Progenitor cell of endocrine pancreas (in vitro differentiated cells): ENCODE data around the gene TRAPPC10. TPM values are rescaled to one million over a fixed set of nuclear protein-coding genes. Genes with fewer than 3 reads are reported as not detected.
A peak's percentile ranks its signal among the peaks of the same experiment; 100 is the strongest.

Source experiments
- DNase-seq: peaks from one replicate; pipeline ENCODE4 v3.0.0; 2021; ENCODE audit warnings: low spot score; ENCODE audit not compliant: unreplicated experiment
- H3K27ac Mint-ChIP-seq: 2 replicates; pipeline ENCODE4 v1.8.0; 2021; ENCODE audit warnings: mild to moderate bottlenecking, moderate library complexity, mixed read lengths
- H3K27me3 Mint-ChIP-seq: 2 replicates; pipeline ENCODE4 v1.8.0; 2021; ENCODE audit warnings: mixed read lengths
- H3K36me3 Mint-ChIP-seq: 2 replicates; pipeline ENCODE4 v1.8.0; 2022; ENCODE audit warnings: mixed read lengths; ENCODE audit not compliant: insufficient read depth
- H3K4me1 Mint-ChIP-seq: 2 replicates; pipeline ENCODE4 v1.8.0; 2021; ENCODE audit warnings: low read depth, mixed read lengths
- H3K4me3 Mint-ChIP-seq: 2 replicates; pipeline ENCODE4 v1.8.0; 2021; ENCODE audit warnings: low read depth, mild to moderate bottlenecking, moderate library complexity, mixed read lengths
- H3K9me3 Mint-ChIP-seq: 2 replicates; pipeline ENCODE4 v1.8.0; 2021; ENCODE audit warnings: low read depth, mixed read lengths
- total RNA-seq: library from RNA; stranded (reverse); gene quantifications from 2 replicates; pipeline ENCODE4 v1.2.1, GENCODE V29; 2021
- TF ChIP-seq, protein P1 (sequence below): fragments of 200-600 bp; sonication (generic); IDR thresholded peaks from one replicate; pipeline ENCODE4 v1.5.0; 2021; ENCODE audit warnings: antibody characterized with exemption, mild to moderate bottlenecking; ENCODE audit not compliant: unreplicated experiment

Gene TRAPPC10
- total RNA-seq, 1 donor from 2014 or later = 42.7 TPM

DNA sequence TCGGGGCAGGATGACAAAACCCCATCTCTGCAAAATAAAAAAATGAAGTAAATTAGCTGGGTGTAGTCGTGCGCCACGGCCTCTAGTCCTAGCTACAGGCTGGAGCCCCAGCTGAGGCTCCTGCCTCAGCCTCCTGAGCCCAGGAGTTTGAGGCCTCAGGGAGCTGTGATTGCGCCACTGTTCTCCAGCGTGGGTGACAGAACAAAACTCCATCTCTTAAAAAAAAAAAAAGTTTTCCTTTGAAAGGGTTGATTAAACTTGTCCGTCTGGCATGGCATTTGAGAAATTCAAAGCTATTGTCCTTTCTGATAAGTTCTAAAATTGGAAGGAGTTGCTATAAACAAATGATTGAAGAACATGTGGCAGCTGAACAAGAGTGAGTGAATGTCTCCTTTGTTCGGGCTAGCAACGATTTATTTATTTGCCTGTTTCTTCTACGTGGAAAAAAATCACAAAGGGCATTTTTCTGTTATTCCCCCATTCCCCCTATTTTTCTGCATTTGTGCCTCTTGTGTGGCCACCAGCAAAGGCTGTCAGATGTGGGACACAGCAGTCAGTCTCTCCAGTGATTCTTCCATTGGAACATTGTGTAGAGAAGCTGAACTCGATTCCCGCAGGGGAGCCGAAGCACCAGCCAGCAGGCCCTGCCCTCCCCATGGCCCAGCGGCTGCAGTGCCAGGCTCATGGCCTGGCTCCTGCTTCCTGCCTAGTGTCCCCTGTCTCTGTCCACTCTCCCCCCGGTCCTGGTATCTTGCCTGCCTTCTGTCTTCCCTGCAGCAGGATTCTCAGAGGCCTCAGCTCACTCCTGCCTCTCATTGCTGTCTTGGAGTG is 73.6 kb downstream of the TRAPPC10 start:
- H3K27me3 Mint-ChIP-seq = no peaks in the 10 kb centered on the region
- TF ChIP-seq, protein P1, sequence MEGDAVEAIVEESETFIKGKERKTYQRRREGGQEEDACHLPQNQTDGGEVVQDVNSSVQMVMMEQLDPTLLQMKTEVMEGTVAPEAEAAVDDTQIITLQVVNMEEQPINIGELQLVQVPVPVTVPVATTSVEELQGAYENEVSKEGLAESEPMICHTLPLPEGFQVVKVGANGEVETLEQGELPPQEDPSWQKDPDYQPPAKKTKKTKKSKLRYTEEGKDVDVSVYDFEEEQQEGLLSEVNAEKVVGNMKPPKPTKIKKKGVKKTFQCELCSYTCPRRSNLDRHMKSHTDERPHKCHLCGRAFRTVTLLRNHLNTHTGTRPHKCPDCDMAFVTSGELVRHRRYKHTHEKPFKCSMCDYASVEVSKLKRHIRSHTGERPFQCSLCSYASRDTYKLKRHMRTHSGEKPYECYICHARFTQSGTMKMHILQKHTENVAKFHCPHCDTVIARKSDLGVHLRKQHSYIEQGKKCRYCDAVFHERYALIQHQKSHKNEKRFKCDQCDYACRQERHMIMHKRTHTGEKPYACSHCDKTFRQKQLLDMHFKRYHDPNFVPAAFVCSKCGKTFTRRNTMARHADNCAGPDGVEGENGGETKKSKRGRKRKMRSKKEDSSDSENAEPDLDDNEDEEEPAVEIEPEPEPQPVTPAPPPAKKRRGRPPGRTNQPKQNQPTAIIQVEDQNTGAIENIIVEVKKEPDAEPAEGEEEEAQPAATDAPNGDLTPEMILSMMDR = no peak
- DNase-seq = no peak
- peaks cover 26% of the 10 kb centered on the region for H3K36me3 Mint-ChIP-seq
- H3K27ac Mint-ChIP-seq = peak overlapping the region; percentile 16
- no peaks in the 10 kb centered on the region for H3K9me3 Mint-ChIP-seq
- no peak overlapping the region for H3K4me3 Mint-ChIP-seq
- peaks cover 13% of the 10 kb centered on the region for H3K4me1 Mint-ChIP-seq

DNA sequence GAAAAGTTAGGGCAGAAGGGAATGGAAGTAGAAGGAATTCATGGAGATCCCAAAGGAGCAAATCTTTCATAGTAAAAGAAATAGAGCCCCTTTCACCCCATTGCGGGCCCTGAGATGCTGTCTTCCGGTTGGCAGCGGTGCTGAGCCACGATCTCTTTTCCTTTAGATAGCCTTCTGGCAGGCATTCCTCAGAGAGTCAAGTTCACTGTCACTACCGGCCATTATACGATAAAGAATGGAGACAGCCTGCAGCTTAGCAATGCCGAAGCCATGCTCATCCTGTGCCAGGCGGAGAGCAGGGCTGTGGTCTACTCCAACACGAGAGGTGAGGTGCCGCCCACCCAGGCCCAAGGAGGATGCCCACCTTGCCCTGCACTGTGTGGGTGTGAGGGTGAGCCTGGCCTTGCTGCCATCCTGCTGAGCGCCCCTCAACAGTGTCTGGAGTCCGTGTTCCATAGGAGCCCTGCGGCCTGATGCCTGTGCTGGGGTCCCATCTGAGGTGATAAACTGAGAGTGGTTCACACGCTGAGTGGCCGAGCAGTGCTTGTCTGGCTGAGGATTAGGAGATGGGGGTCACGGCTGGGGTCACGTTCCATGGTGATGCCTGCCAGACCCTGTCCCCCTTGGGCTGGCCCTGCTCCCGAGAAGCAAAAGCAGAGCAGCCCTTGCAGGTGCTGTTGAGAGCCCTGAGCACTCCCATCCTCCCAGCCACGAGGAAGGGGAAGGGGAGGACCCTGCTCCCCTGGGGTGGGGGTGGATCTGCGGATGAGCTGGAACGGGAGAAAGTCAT is 74.7 kb downstream of the TRAPPC10 start:
- Mint-ChIP-seq H3K4me3 (no peak overlapping the region), H3K27ac (no peak overlapping the region), H3K27me3 (no peaks in the 10 kb centered on the region), H3K9me3 (no peaks in the 10 kb centered on the region), H3K4me1 (peaks cover 13% of the 10 kb centered on the region), H3K36me3 (peaks cover 22% of the 10 kb centered on the region)
- TF ChIP-seq, protein P1 = no peak
- DNase-seq = no peak

DNA sequence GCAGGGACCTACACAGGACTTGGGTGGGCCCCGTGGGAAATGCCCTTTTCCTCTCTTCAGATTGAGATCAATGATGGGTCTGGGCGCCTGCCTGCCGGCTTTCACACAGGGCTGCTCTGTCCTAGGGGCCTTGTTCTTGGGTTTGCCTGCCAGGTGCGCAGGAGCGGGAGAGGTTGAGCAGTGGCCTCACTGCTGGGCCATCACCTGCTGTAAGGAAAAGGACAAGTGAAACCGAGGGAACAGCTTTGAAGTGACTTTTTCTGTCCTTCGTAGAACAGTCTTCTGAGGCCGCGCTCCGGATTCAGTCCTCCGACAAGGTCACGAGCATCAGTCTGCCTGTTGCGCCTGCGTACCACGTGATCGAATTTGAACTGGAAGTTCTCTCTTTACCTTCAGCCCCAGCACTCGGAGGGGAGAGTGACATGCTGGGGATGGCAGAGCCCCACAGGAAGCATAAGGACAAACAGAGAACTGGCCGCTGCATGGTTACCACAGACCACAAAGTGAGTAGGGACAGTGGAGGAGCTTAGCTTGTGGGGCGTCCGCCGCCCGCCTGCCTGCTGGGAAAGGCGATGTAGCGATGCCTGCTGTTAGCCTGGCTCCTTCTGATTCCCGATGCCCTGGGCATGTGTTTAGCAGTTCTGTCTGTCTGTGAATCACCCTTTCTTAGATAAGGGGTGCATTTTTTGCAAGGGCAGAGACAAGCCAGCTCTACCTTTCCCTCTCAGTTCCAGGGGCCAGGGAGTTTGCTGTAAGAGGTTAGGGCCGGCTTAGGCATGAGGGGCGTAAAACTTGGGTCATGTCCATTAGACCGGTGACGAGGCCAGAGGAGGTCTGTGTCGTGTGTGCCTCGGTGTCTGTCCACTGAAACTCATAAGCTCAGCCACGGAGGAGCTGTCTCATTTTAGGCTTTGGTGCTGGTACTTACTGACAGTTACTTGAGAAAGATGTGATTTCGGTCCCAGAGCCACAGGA is 75.6 kb downstream of the TRAPPC10 start:
- no peak for DNase-seq
- Mint-ChIP-seq H3K27me3 (no peaks in the 10 kb centered on the region), H3K4me3 (no peak overlapping the region), H3K36me3 (peaks cover 15% of the 10 kb centered on the region), H3K4me1 (peaks cover 11% of the 10 kb centered on the region), H3K27ac (no peak overlapping the region), H3K9me3 (no peaks in the 10 kb centered on the region)
- TF ChIP-seq, protein P1 = no peak

DNA sequence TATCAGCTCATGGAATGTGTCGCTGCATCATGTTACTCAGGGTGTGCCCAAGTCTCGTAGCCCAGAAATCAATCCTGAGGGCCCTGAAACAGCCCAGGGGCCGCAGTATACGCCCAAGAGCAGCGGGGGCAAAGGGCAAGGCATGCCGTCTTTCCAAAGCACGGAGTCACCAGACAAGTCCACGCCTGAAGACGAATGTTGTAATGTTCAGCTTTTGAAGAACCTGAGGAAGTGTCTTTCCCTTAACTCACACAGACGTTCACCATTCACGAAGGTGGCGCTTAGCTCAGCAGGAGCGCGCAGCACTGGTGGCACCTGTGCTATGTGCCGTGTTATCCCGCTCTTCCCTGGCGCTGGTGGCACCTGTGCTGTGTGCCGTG is 76.3 kb downstream of the TRAPPC10 start:
- DNase-seq = no peak
- Mint-ChIP-seq H3K4me1 (peaks cover 4% of the 10 kb centered on the region), H3K4me3 (no peak overlapping the region), H3K36me3 (peaks cover 10% of the 10 kb centered on the region), H3K27me3 (no peaks in the 10 kb centered on the region), H3K9me3 (no peaks in the 10 kb centered on the region), H3K27ac (no peak overlapping the region)
- TF ChIP-seq, protein P1 = no peak
